Endothelial cell of umbilical vein (primary cell): ENCODE results near the gene RPL15. TPM values are rescaled to one million over a fixed set of nuclear protein-coding genes. Genes with fewer than 3 reads are reported as not detected.
"Not testable (repeated sequence)": the region's sequence is repeated elsewhere in the genome, so short reads cannot be mapped to it uniquely, and the experiment has no call there.

Experiments used
- BruUV-seq: library from RNA; stranded (reverse); fragments of 400-500 nt; replicated peaks from 2 replicates; lab custom pipeline; 2021; lab: Mats Ljungman, UMichigan
- CTCF ChIA-PET: fragments of 300-600, 350-600 bp; sonication (Branson Sonifier 250); formaldehyde crosslinking; loops from one replicate; lab custom pipeline; 2021; ENCODE audit warnings: antibody characterized with exemption, inconsistent platforms; lab: Charles Lee
- POLR2A ChIA-PET: fragments of 300-600, 350-600 bp; sonication (Branson Sonifier 250); formaldehyde crosslinking; loops from one replicate; lab custom pipeline; 2021; ENCODE audit warnings: antibody characterized with exemption, inconsistent platforms; lab: Charles Lee
- DNase-seq: peaks from one replicate; pipeline ENCODE4 v3.0.0-alpha.2; 2011; ENCODE audit warnings: low read depth, low spot score
- FAIRE-seq: peaks from 2 replicates; lab custom pipeline; 2011; peaks lifted over from hg19 to GRCh38; lab: Jason Lieb, UNC
- H2AFZ ChIP-seq: 2 replicates; pipeline ENCODE4 v1.6.0; 2012; ENCODE audit warnings: low read depth, low read length, control low read depth, inconsistent platforms
- H3K27ac ChIP-seq: 2 replicates; pipeline ENCODE4 v1.5.1; 2011; ENCODE audit warnings: low read depth, mild to moderate bottlenecking, control low read depth, low read length, moderate library complexity; ENCODE audit not compliant: insufficient read depth
- H3K27me3 ChIP-seq, 2 experiments: 2 replicates each; pipeline versions ENCODE4 v1.6.0 to v1.6.1; 2011; ENCODE audit warnings: low read length in 2 of 2, mixed read lengths in 1 of 2; ENCODE audit not compliant: control insufficient read depth in 2 of 2, insufficient read depth in 2 of 2
- H3K36me3 ChIP-seq, 2 experiments: 2 replicates in 1 of 2; 3 replicates in 1 of 2; pipeline ENCODE4 v1.5.1; 2011; ENCODE audit warnings: low read length in 2 of 2, mild to moderate bottlenecking in 1 of 2, moderate library complexity in 1 of 2; ENCODE audit not compliant: control insufficient read depth in 2 of 2, insufficient read depth in 2 of 2; ENCODE audit errors: extremely low read depth in 1 of 2
- H3K4me1 ChIP-seq: 3 replicates; pipeline ENCODE4 v1.5.1; 2011; ENCODE audit warnings: mild to moderate bottlenecking, low read length; ENCODE audit not compliant: control insufficient read depth, insufficient read depth; ENCODE audit errors: extremely low read depth
- H3K4me2 ChIP-seq: 2 replicates; pipeline ENCODE4 v1.6.1; 2011; ENCODE audit warnings: low read length, control low read depth, mixed read lengths; ENCODE audit not compliant: insufficient read depth
- H3K4me3 ChIP-seq, 3 experiments: fragments of 200-600 bp in 1 of 3; sonication (generic), shearing (Covaris generic) in 1 of 3; replicated peaks in 1 of 3; 2 replicates each; pipeline ENCODE4 v1.5.1; 2011 to 2016; ENCODE audit warnings: control low read depth in 3 of 3, low read length in 3 of 3, mild to moderate bottlenecking in 2 of 3, inconsistent platforms in 1 of 3, low read depth in 1 of 3, moderate library complexity in 1 of 3; ENCODE audit not compliant: insufficient read depth in 1 of 3
- H3K79me2 ChIP-seq: 2 replicates; pipeline ENCODE4 v1.6.0; 2012; ENCODE audit warnings: low read length, inconsistent platforms; ENCODE audit not compliant: control insufficient read depth, insufficient read depth
- H3K9ac ChIP-seq: replicated peaks from 2 replicates; pipeline ENCODE3; 2011; ENCODE audit warnings: low read length, control low read depth; ENCODE audit not compliant: insufficient read depth; ENCODE audit errors: extremely low read depth
- H3K9me1 ChIP-seq: replicated peaks from 3 replicates; pipeline ENCODE4 v1.6.0; 2011; ENCODE audit warnings: mild to moderate bottlenecking, low read length; ENCODE audit not compliant: control insufficient read depth, insufficient read depth; ENCODE audit errors: extremely low read depth
- H3K9me3 ChIP-seq: replicated peaks from 2 replicates; pipeline ENCODE4 v1.5.1; 2012; ENCODE audit warnings: low read length, inconsistent platforms; ENCODE audit not compliant: control insufficient read depth, insufficient read depth
- H4K20me1 ChIP-seq: replicated peaks from 2 replicates; pipeline ENCODE3; 2011; ENCODE audit warnings: mild to moderate bottlenecking, low read length; ENCODE audit not compliant: control insufficient read depth, insufficient read depth; ENCODE audit errors: extremely low read depth
- GATA2 ChIP-seq: IDR thresholded peaks from 2 replicates; pipeline ENCODE4 v1.7.0; 2011; ENCODE audit warnings: low read depth, mild to moderate bottlenecking, moderate library complexity, mixed read lengths, low read length; ENCODE audit not compliant: insufficient read length, insufficient read depth
- dilution Hi-C: fragments of 300-500 bp; cut with MboI; formaldehyde crosslinking; loops from one replicate; pipeline ENCODE4 v1.15.0; 2019; ENCODE audit warnings: low sequenced_read_pairs; ENCODE audit not compliant: extremely low pct_ligation_motif_present
- intact Hi-C: fragments of 100-400 bp; cut with micrococcal nuclease; formaldehyde crosslinking; loops from one replicate; pipeline ENCODE4 v1.10.0; 2022
- polyA plus RNA-seq, 4 experiments: library from polyadenylated mRNA; depleted of rRNA in 3 of 4; stranded (reverse) in 3 of 4; unstranded in 1 of 4; fragments of >200 nt; gene quantifications; 2 replicates each; pipeline versions ENCODE4 v1.2.1 to v1.2.3, GENCODE V29; 2011 to 2012; ENCODE audit warnings: missing spikeins in 1 of 4
- total RNA-seq: library from RNA; stranded (reverse); gene quantifications from 2 replicates; pipeline ENCODE4 v1.2.3, GENCODE V29; 2021
- TF ChIP-seq, protein P1 (sequence below): IDR thresholded peaks from 2 replicates; pipeline ENCODE4 v1.6.1; 2011; ENCODE audit not compliant: insufficient read depth, insufficient read length
- TF ChIP-seq, protein P2 (sequence below), 2 donors: IDR thresholded peaks; 1 replicate in 1 of 2; 2 replicates in 1 of 2; pipeline ENCODE4 v1.5.1; 2011; ENCODE audit warnings: low read length in 2 of 2, mild to moderate bottlenecking in 2 of 2, moderate library complexity in 2 of 2, control low read depth in 1 of 2, inconsistent platforms in 1 of 2, low read depth in 1 of 2; ENCODE audit not compliant: insufficient read depth in 1 of 2; ENCODE audit errors: extremely low read depth in 1 of 2

The RPL15 gene
- total and polyA plus RNA-seq, 2 donors (not counting 3 experiments of a cell fraction or from before 2014, with no cell fraction given) = 1,901 to 5,777 TPM

DNA sequence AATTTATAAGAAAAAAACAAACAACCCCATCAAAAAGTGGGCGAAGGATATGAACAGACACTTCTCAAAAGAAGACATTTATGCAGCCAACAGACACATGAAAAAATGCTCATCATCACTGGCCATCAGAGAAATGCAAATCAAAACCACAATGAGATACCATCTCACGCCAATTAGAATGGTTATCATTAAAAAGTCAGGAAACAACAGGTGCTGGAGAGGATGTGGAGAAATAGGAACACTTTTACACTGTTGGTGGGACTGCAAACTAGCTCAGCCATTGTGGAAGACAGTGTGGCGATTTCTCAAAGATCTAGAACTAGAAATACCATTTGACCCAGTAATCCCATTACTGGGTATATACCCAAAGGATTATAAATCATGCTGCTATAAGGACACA is 4.6 kb upstream of the RPL15 start:
- H3K9me1 ChIP-seq, H3K4me2 ChIP-seq, H3K4me1 ChIP-seq, H3K9me3 ChIP-seq, H3K27me3 ChIP-seq, H2AFZ ChIP-seq, intact Hi-C loops, H3K36me3 ChIP-seq, dilution Hi-C loops, H3K79me2 ChIP-seq, CTCF ChIA-PET, H4K20me1 ChIP-seq, FAIRE-seq, H3K27ac ChIP-seq, H3K9ac ChIP-seq, H3K4me3 ChIP-seq, POLR2A ChIA-PET, BruUV-seq, DNase-seq: not testable (repeated sequence)

DNA sequence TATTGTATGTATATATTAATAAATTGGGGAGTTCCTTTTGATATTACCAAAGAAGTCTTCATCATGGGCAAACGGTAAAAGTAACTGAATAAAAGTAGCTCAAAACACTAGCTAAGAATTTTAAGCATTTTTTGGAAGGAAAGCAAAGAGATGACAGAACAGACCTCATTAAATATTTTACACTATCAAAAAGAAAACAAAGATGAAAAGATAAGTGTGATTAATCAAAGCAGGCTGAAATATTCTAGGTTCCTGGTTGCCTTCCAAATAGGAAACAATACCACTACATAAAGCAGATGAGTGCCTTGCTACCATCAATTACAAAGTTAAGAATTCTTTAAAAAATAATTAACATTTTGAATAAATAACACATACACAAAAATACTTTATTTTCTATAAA is 3.8 kb upstream of the RPL15 start:
- no peaks in the 10 kb centered on the region for H3K27me3 ChIP-seq
- peaks cover 9% of the 10 kb centered on the region for H3K4me1 ChIP-seq
- intact Hi-C loops (no loop called here), dilution Hi-C loops (no loop called here)
- no TSS peak for BruUV-seq
- ChIA-PET CTCF (interaction anchor here (1.3 kb wide), 1 partner anchor 24 kb away, joined by 9 read pairs; no protein-coding TSS in a partner anchor), POLR2A (no interaction called here)
- H3K4me2 ChIP-seq = no peak overlapping the region
- no peak overlapping the region for H3K9ac ChIP-seq
- peaks cover 12% of the 10 kb centered on the region for H3K79me2 ChIP-seq
- peaks cover 2 to 3% of the 10 kb centered on the region in 2 experiments for H3K36me3 ChIP-seq
- H2AFZ ChIP-seq = no peak overlapping the region
- no peak for FAIRE-seq
- H3K9me3 ChIP-seq = no peaks in the 10 kb centered on the region
- TF ChIP-seq, protein P1, sequence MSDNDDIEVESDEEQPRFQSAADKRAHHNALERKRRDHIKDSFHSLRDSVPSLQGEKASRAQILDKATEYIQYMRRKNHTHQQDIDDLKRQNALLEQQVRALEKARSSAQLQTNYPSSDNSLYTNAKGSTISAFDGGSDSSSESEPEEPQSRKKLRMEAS = no peak
- TF ChIP-seq, protein P2, sequence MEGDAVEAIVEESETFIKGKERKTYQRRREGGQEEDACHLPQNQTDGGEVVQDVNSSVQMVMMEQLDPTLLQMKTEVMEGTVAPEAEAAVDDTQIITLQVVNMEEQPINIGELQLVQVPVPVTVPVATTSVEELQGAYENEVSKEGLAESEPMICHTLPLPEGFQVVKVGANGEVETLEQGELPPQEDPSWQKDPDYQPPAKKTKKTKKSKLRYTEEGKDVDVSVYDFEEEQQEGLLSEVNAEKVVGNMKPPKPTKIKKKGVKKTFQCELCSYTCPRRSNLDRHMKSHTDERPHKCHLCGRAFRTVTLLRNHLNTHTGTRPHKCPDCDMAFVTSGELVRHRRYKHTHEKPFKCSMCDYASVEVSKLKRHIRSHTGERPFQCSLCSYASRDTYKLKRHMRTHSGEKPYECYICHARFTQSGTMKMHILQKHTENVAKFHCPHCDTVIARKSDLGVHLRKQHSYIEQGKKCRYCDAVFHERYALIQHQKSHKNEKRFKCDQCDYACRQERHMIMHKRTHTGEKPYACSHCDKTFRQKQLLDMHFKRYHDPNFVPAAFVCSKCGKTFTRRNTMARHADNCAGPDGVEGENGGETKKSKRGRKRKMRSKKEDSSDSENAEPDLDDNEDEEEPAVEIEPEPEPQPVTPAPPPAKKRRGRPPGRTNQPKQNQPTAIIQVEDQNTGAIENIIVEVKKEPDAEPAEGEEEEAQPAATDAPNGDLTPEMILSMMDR (IDR thresholded peaks at IDR 0.05; ENCODE audit: extremely low read depth in 1 of 2, insufficient read depth in 1 of 2, low read depth in 1 of 2, low read length in 2 of 2) = no peak
- peak; percentile 57 for TF ChIP-seq GATA2
- H4K20me1 ChIP-seq = peaks cover 3% of the 10 kb centered on the region
- peak; percentile 16 for DNase-seq
- H3K27ac ChIP-seq = no peak overlapping the region
- no peaks in the 10 kb centered on the region for H3K9me1 ChIP-seq
- no peak overlapping the region for H3K4me3 ChIP-seq
